ENCODE data around the gene KLF17.
"Not testable (repeated sequence)": the region's sequence is repeated elsewhere in the genome, so short reads cannot be mapped to it uniquely, and the experiment has no call there.

Gene KLF17

DNA sequence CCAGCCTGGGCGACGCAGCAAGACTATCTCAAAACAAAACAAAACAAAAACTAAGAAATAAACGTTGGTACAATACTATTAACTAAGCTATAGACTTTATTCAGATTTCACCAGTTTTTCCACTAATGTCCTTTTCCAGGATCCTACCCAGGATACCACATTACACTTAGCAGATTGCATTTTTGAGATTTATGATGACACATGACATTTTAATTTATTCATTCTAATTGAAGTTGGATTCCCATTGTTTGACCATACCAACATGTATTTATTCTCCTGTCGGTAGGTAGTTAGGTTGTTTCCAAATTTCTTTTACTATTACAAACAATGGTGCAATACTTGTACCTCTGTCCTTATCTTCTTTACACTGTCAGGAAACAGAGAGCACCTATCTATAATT is 6.8 kb upstream of the KLF17 start:
- DNase-seq, result no peak

DNA sequence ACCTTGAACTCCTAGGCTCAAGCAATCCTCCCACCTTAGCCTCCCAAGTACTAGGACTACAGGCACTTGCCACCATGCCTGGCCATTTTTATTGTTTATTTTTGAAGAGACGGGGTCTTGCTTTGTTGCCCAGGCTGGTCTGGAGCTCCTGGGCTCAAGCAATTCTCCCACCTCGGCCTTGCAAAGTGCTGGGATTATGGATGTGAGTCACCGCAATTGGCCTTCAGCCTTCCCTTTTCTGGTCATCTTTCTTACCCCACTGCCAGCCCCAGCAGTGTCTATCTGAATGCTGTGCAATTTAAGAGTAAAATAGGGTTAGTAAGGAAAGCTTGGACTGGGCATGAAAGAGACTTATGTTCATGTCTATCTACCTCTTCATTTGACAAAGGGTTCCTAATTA is 6.1 kb upstream of the KLF17 start:
- DNase-seq, result no peak

DNA sequence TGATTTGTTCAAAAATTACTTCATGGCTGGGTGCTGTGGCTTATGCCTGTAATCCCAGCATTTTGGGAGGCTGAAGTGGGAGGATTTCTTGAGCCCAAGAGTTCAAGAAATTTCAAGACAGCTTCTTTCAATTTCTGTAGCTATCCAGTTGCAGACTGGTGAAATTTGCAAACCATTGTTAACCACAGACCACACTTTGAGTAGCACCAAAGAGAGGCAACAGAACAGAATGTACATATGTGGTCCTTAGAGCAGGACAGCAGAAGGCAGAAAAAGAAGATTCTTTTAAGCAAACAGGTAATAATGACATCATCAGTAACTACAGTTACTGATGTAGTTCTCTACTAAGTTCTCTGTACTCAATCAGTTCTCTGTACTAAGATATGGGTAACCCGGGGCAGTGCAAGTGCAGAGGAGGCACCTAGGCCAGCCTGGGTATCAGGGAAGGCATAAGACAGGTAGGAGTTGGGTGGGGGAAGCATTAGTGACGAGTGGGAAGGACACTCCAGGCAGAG is 5.5 kb upstream of the KLF17 start:
- DNase-seq, result no peak

DNA sequence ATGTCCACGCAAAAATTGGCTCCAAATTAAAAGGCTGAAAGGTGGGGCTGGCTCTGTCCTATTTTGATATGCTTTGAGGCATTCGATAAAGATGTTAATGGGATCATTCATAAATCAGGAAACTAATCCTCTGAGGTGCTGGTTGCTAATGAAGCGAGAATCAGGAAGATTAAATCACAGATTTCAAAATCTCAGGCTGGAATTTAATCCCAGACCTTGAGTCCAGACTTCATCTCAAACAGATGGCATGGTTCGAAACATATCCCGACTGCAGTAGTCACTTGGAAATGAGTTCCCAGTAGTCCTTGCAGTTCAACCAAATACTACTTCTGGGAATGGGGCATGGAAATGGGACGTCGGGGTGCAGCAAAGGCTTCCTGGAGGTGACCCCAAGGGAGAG is 4.5 kb upstream of the KLF17 start:
- DNase-seq, result no peak

DNA sequence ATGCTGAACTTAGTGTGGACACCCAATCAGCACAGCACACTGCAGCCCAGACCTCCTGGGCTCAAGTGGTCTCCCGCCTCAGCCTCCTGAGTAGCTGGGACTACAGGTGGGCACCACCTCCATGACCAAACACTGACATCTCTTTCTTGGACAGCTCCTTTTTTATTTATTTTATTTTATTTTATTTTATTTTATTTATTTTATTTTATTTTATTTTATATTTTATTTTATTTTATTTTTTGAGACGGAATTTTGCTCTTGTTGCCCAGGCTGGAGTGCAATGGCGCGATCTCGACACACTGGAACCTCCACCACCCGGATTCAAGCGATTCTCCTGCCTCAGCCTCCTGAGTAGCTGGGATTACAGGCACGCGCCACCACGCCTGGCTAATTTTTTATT is 1.3 kb upstream of the KLF17 start:
- not testable (repeated sequence) for DNase-seq

DNA sequence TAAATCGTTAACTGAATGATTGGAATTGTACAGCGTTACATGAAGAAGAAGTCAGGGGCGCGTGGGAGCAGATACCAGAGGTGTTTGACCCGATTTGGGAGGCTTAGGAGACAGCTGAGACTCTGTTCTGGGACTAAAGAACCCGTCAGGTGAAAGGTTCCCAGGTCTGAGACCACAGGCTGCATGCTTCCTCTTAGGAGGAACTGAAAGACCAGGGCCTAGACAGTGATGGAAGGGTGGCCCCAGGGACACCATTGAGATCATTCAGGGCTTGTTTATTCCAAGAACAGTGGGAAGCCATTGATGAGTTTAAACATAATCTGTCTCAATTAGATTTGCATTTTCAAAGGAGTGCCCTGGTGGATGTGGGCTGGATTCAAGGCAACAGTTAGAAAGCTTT is 904 bp downstream of the KLF17 start:
- DNase-seq, result no peak

DNA sequence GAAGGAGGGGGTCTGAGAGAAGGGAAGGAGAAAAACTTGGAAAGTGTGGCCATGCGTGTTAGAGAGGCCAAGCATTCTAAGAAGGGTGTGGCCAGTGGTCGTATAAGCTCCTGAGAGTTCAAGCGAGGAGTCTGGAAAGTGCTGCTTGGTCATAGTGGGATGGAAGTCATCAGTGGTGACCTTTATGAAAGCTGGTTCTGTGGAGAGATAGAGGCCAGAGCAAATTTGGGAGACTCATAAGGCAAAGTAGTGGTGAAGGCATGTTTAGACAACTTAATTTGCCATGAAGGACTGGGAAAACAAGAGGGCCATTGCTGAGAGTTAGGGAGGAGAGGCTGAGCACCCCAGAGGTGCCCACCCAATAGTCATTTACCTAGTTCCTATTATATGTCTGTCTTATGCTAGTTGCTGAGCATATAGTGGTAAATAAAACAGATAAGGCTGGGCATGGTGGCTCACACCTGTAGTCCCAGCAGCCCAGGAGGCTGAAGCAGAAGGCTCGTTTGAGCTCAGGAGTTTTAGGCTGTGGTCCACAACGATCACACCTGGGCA is 1.9 kb downstream of the KLF17 start:
- no peak for DNase-seq

DNA sequence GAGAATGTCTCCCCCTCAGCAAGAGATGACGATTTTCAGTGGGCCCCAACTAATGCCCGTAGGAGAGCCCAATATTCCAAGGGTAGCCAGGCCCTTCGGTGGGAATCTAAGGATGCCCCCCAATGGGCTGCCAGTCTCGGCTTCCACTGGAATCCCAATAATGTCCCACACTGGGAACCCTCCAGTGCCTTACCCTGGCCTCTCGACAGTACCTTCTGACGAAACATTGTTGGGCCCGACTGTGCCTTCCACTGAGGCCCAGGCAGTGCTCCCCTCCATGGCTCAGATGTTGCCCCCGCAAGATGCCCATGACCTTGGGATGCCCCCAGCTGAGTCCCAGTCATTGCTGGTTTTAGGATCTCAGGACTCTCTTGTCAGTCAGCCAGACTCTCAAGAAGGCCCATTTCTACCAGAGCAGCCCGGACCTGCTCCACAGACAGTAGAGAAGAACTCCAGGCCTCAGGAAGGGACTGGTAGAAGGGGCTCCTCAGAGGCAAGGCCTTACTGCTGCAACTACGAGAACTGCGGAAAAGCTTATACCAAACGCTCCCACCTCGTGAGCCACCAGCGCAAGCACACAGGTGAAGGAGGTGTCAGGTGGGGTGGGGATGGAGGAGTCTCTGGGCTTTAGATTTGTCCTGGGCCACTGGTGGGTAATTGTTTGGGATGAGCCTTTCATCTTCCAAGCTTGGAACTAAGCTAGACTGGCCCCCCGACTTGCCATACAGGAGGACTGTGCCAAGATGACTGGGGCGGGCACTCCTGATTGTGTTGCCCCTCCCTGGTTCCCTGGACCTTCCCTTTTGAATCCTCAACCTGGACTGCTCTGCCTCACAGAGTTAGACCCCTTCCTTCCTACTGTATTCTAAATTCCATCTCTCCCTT is 11.2 kb downstream of the KLF17 start:
- no peak for DNase-seq

DNA sequence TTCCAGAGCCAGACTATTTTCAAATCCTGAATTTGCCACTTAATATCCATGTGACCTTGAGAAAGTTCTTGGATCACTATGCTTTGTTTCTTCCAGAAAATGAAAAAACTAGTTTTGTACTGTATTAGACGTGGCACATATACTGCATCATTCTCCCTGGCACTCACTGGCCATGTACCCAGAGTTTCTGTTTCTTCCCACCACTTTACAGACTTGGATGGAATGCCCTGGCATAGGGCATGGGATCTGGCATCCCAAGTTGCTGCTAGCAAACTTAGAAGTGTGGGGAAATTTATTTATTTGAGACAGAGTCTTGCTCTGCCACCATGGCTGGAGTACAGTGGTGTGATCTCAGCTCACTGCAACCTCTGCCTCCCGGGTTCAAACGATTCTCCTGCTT is 12.8 kb downstream of the KLF17 start:
- DNase-seq, result no peak

DNA sequence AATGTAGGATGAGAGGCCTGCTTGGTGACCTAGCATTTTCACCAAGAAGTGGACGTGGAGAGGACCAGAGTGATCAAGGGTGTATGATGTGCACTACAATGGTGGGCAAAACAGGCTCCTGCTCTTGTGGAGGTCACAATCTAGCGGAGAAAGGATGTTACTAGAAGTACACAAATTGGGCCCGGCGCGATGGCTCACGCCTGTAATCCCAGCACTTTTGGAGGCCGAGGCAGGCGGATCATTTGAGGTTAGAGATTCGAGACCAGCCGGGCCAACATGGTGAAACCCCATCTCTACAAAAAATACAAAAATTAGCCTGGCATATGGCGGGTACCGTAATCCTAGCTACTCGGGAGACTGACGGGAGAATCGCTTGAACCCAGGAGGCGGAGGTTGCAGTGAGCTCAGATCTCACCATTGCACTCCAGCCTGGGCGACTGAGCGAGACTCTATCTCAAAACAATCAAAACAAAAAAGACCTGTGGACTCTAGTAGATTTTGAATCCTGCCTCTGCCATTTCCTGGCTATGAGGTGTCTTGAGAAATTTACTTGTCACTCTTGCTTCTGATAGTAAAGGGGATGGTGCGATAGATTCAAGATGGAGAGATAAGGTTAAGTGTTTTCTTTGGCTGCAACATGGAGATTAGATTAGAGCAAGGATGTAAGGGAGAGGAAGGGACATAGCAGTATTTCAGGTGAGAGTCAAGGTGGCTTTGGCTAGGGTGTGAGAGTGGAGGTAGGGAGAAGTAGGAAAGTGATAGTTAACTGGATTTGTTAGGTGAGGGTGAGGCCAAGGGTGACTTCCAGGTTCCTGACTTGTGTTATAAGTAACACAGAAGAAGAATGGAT is 15.7 kb downstream of the KLF17 start:
- DNase-seq, result no peak

DNA sequence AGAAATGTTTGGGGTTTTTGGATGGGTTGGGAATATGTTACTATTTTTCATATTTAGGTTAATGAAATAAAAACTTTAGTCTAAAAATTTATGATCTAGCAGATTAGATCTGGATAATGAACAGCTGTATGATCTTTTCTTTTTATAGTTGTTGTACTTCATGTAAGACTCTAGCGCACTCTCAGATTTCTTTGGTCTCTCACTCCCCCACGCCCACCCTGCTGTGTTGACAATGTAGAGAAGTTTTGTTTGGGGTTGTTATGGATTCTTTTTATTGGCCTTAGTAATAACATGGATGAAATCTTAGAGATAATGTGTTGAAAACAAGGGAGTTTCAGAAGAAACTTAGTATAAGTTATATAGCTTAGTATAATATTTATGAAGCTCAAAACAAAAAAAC is 17.3 kb downstream of the KLF17 start:
- DNase-seq, result no peak

DNA sequence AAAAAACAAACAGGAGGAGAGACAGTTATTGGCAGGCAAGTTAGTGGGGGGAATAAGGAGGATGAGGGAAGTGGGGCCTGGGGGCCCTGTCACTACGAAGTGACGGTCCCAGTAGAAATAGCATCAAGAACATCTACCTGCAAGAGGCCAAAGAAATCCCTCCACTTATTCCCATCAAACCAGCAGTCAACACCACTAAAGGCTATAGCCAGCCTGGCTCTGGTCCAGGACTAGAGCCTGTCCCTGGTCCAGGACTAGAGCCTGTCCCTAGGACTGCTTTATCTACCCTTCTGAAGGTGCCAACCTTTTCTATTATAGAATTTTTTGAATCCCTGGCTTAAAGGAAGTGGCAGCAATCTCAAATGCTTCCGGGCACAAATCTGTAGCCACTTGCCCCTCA is 19.6 kb downstream of the KLF17 start:
- no peak for DNase-seq

DNA sequence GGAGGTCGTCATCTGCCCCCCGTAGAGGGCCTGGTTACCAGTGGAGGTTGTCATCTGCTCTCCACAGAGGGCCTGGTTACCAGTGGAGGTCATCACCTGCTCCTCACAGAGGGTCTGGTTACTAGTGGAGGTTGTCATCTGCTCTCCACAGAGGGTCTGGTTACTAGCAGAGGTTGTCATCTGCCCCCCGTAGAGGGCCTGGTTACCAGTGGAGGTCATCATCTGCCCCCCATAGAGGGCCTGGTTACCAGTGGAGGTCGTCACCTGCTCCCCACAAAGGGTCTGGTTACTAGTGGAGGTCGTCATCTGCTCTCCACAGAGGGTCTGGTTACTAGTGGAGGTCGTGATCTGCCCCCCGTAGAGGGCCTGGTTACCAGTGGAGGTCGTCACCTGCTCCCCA is 20.9 kb downstream of the KLF17 start:
- DNase-seq, result not testable (repeated sequence)

DNA sequence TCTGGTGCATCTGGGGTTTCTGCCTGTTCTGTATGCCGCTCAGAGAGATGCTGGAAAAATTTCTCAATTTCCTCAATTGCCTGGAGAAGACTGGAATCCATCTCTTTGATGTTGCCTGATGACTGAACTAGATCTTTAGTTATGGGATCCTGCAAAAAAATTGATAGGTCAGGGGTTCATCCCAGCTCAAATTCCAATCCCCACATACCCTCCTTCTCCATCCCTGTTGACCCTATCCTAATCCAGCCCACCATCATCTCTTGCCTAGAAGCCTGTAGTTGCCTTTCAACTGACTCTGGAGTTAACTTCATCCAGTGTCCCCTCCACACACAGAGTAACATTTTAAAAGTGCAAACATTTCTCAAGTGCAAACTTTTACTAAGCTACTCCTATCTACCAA is 22.9 kb downstream of the KLF17 start, which contains the start of gene KLF18:
TSS of gene KLF18 (minus strand) at position 101 of the 400 bp plus-strand sequence. CDS start at position 101, 0 bp downstream.
- DNase-seq, result no peak

DNA sequence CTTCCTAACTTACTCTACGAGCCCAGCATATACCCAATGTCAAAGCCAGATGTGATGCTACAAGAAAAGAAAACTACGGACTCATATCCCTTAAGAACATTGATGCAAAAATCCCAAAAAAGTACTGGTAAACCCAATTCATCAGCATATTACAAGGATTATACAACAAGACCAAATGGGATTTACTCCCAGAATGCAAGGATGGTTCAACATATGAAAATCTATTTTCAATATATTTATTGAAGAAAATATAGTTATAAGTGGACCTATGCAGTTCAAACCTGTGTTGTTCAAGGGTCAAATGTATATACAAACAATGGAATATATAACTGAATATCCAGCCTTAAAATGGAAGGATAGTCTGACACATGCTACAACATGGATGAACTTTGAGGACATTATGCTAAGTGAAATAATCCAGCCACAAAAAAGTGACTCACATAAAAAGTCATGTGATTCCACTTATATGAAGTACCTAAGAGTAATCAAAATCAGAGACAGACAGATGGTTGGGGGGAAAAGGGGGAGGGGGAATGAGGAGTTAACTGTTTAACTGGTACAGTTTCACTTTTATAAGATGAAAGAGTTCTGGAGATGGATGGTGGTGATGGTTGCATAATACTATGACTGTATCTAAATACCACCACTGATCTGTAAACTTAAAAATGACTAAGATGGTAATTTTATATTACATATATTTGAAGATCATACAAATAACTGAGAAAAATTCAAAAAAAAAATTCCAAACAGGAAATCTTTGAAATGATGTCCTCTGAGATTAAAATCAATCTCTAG is 26.5 kb downstream of the KLF17 start:
- no peak for DNase-seq

DNA sequence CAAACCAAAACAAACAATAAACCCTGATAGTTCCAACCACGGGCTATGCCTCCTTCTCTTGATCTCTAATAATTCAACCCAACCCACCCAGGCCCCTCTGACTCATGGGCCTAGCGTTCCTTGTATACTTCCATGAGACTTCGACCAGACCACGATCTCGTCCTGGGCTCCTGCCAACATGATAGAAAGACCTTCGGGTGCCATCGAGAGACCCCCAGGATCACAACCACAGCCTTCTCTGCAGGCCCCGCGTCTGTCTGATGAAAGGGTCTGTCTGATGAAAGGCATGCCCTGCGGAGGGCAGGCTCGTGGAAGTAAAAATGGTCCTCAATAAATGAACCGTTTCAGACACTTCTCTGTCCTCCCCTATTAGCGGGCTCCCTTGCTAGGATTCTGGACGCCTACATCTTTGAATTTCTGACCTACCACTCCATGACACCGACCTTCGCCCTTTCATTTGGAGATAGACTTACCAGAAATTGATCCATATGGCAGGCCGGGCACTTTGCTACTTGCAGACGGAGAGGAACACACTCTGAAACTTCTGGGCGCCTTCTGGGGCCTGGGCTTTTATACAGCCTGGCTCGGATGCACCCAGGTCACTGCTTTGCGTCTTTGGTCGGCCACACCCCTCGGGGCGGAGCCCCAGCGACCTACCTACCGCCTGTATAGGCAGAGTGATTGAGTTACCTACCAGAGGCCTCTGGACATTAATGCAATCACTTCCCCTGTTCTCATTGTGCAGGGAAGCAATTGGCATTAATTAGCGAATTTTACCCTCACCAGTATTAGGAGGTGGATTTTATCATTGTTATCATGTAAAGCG is 28.1 kb downstream of the KLF17 start:
- DNase-seq, result no peak

DNA sequence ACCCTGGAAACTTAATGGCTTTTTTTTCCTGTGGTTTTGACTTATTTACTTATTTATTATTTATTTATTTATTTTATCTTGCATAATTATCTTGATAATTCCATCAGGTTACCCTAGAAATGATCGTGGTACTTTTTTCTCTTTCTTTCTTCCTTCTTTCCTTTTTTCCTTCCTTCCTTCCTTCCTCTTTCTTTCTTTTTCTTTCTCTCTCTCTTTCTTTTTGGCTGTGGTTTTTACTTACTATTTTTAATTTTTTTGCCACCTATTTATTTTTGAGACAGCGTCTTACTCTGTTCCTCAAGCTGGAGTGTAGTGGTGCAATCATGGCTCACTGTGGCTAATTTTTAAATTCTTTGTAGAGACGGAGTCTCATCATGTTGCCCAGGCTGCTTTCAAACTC is 29.0 kb downstream of the KLF17 start:
- DNase-seq, result no peak

DNA sequence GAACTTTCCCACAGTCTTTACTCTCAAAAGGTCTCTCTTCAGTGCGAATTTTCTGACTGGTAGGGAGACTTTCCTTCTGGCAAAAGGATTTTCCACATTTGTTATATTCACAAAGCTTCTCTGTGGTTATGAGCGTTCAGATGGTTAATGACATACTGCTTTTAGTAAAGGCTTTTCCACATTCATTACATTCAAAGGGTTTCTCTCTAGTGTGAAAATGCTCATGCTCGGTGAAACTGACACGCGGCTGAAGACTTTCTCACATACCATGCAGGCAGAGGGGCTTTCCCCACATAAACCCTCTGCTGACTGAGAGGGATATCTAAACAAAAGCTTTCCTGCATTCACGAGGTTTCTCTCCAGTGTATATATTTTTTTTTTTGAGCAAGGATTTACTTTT is 32.7 kb downstream of the KLF17 start:
- DNase-seq, result no peak

DNA sequence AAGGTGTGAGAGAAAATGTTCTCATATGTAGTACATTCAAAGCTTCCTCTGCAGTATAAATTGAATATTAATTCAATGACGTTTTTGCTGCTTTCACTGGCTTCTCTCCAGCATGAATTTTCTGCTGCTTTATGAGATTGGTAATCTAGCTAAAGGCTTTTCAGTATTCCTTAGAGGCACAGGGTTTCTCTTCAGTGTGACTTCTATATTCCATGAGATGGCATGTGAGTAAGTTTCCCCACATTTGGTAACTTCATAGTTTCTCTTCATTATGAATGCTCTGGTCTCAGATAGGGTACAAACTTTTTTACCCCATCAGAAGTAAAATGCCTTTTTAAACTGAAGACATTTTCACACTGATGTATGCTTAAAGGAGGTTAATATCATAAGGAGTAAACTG is 33.2 kb downstream of the KLF17 start:
- no peak for DNase-seq

DNA sequence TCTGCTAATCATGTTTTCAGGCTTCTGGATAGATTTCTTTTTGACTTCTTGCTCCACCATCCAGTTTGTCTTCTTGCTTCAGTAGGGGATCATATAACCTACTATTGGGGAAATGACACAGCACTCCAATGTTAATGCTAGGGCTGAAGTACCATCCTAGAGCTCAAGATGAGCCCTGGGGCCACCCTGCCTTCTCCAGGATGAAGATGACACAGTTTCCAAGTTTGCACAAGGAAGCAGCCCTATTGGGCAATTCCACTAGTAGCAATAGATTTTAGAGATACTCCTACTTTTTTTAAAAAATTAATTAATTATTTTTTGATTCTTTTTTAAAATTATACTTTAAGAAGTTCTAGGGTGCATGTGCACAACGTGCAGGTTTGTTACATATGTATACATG is 34.1 kb downstream of the KLF17 start:
- DNase-seq, result no peak

DNA sequence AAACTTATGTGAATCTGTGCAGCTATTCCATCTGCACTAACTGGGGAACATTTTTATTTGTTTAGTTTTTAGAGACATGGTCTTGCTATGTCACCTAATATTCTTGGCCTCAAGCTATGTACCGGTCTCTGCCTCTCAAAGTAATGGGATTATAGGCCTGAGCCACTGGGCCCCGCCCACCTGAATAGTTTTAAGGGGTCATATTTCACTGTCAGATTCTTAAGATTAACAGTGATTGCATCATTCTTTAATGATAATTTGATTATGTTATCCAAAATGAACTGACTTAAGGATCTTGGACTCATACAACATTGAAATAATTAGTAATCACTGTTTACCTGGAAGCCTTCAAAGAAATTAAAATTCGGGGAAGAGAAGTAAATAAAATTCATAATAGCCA is 35.4 kb downstream of the KLF17 start:
- DNase-seq, result no peak

DNA sequence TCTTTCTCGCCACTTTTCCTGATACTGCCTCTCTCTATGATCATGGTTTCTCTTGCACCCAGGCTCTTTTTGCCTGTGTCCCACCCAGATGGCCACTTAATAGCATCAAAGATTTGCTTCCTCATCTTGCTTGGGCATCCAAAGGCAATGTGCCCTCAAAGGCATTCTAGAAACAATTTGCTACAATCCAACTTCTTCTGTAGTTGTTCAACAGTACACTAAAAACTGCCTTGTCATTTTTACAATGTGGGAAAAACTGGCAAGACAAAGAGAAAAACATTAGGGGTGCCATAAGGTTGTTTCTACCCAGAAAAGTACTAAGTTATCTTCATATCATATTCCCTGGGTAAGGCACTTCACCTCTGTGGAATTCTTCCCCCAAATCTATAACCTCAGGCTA is 39.3 kb downstream of the KLF17 start:
- no peak for DNase-seq
